Adrenal gland (tissue), 12 donors: ENCODE data around the gene ANKRD28. TPM values are rescaled to one million over a fixed set of nuclear protein-coding genes. Genes with fewer than 3 reads are reported as not detected.

Experiments used
- DNase-seq, 7 donors: peaks; one replicate each; pipeline ENCODE4 v3.0.0-alpha.2; 2019 to 2020
- H3K27ac ChIP-seq, 5 donors: fragments of 200-600 bp; sonication (generic) in 4 of 5; 1 replicate in 3 of 5; 2 replicates in 2 of 5; pipeline versions ENCODE4 v1.5.1 to v1.8.0; 2016 to 2020; ENCODE audit warnings: mild to moderate bottlenecking in 1 of 5
- H3K27me3 ChIP-seq: fragments of 200-600 bp; 2 replicates; pipeline ENCODE4 v1.8.0; 2021
- H3K36me3 ChIP-seq, 2 donors: fragments of 200-600 bp; replicated peaks in 1 of 2; 1 replicate in 1 of 2; 2 replicates in 1 of 2; pipeline versions ENCODE4 v1.5.1 to v1.8.0; 2018 to 2022
- H3K4me1 ChIP-seq, 2 donors: fragments of 200-600 bp; replicated peaks in 1 of 2; 1 replicate in 1 of 2; 2 replicates in 1 of 2; pipeline versions ENCODE4 v1.5.1 to v1.8.0; 2018 to 2021
- H3K4me3 ChIP-seq, 4 donors: fragments of 200-600 bp; sonication (generic) in 3 of 4; one replicate each; pipeline ENCODE4 v1.5.1; 2016 to 2018
- H3K9me3 ChIP-seq, 3 donors: fragments of 200-600 bp; sonication (generic) in 1 of 3; replicated peaks in 1 of 3; 1 replicate in 2 of 3; 2 replicates in 1 of 3; pipeline versions ENCODE4 v1.5.1 to v1.8.0; 2016 to 2021
- CTCF ChIP-seq, 6 experiments: fragments of 450-650 bp in 4 of 6; fragments of 200-600 bp in 2 of 6; sonication (generic) in 1 of 6; IDR thresholded peaks; 1 replicate in 5 of 6; 2 replicates in 1 of 6; pipeline versions ENCODE4 v1.5.1 to v1.8.0; 2016 to 2021; ENCODE audit warnings: antibody characterized with exemption in 6 of 6, mild to moderate bottlenecking in 2 of 6, moderate library complexity in 1 of 6
- POLR2A ChIP-seq, 2 donors: fragments of 450-650 bp; IDR thresholded peaks; one replicate each; pipeline ENCODE4 v1.6.1; 2017; ENCODE audit warnings: antibody characterized with exemption in 2 of 2, mild to moderate bottlenecking in 2 of 2, moderate library complexity in 1 of 2
- WGBS, 4 donors: extraction: QIAGEN DNeasy Blood & Tissue Kit in 2 of 4; methylation state at CpG; one replicate each; pipeline versions ENCODE4 v1.1.5 to v1.1.7; 2013 to 2017; 5-methylcytosine and 5-hydroxymethylcytosine counted together
- intact Hi-C, 2 donors: fragments of 100-400 bp; cut with DNase I; formaldehyde crosslinking; loops; one replicate each; pipeline versions ENCODE4 v1.14.1 to v1.15.0; 2022 to 2023
- polyA plus RNA-seq, 3 donors: library from polyadenylated mRNA; stranded (reverse); fragments of 200-250 nt in 2 of 3; fragments of 350-450 nt in 1 of 3; fragmentation: Illumina TruSeq in 1 of 3; extraction: RNeasy Lipid Tissue Mini Kit (QIAGEN cat#74804) in 1 of 3; gene quantifications; one replicate each; pipeline ENCODE4 v1.2.3, GENCODE V29; 2013 to 2014
- total RNA-seq, 9 donors: library from RNA; depleted of rRNA in 4 of 9; stranded (reverse); fragments of >200 nt in 4 of 9; fragments of 120-200 nt in 1 of 9; fragmentation: NEBNext Ultra II Directional in 1 of 9; extraction: Animal tissue kit (Norgen Biotek cat#: 25700) in 1 of 9; gene quantifications; one replicate each; pipeline versions ENCODE4 v1.1.0 to v1.2.4, GENCODE V29; 2013 to 2023
- donor health status: healthy with polysubstance abuse.
- donor health status: Bipolar disorder and iron deficiency.
- donor health status: DM: yes; HTN: yes; CAD: no.
- donor health status: DM: no; HTN: no; CAD: no.
- donor health status: DM: no; HTN: no; CAD: no.
- donor health status: DM: yes; HTN: yes; CAD: no.

The ANKRD28 gene
- total and polyA plus RNA-seq, 12 donors = 11.0 to 71.7 (median 34.5) TPM

GRCh38 chr3:15645740-15646501 is 151.9 kb downstream of the ANKRD28 start:
- Histone ChIP-seq H3K36me3 (no peaks in the 10 kb centered on the region), H3K27me3 (no peaks in the 10 kb centered on the region), H3K9me3 (no peaks in the 10 kb centered on the region), H3K4me1 (peaks cover 18 to 29% of the 10 kb centered on the region in 2 donors), H3K4me3 (no peak overlapping the region), H3K27ac (peak overlapping the region in 4 of 5 donors; percentile 47 to 87 (median 78))
- no peak for TF ChIP-seq CTCF (IDR thresholded peaks at IDR 0.05)
- no peak for TF ChIP-seq POLR2A (IDR thresholded peaks at IDR 0.05)
- intact Hi-C loops = no loop called here
- DNase-seq = peak; percentile 83 to 95 (median 88)
- WGBS, 4 donors = 38 to 50% (median 48%) methylated on average over 18 of the region's 18 CpGs

GRCh38 chr3:15645246-15645645 is 152.5 kb downstream of the ANKRD28 start:
- no peaks in the 10 kb centered on the region for H3K9me3 ChIP-seq
- DNase-seq = no peak
- peak overlapping the region in 4 of 5 donors; percentile 47 to 87 (median 78) for H3K27ac ChIP-seq
- WGBS, 4 donors = 94 to 97% (median 95%) methylated on average over 4 to 6 of the region's 6 CpGs
- no peak overlapping the region for H3K4me3 ChIP-seq
- no peaks in the 10 kb centered on the region for H3K27me3 ChIP-seq
- intact Hi-C loops = no loop called here
- peaks cover 18 to 29% of the 10 kb centered on the region in 2 donors for H3K4me1 ChIP-seq
- TF ChIP-seq POLR2A (IDR thresholded peaks at IDR 0.05) (no peak), CTCF (IDR thresholded peaks at IDR 0.05) (no peak)
- no peaks in the 10 kb centered on the region for H3K36me3 ChIP-seq

GRCh38 chr3:15638891-15639262 is 158.9 kb downstream of the ANKRD28 start:
- WGBS, 4 donors = 93 to 98% (median 96%) methylated on average over 1 of the region's 1 CpG

More at GRCh38 chr3:15638891-15639262, 158.9 kb downstream of the ANKRD28 start:
- no peaks in the 10 kb centered on the region for H3K36me3 ChIP-seq
- TF ChIP-seq CTCF (IDR thresholded peaks at IDR 0.05) (no peak), POLR2A (IDR thresholded peaks at IDR 0.05) (no peak)
- no peaks in the 10 kb centered on the region for H3K27me3 ChIP-seq
- no peak for DNase-seq
- no peaks in the 10 kb centered on the region for H3K9me3 ChIP-seq
- peaks cover 25% of the 10 kb centered on the region in 2 donors for H3K4me1 ChIP-seq
- no peak overlapping the region for H3K4me3 ChIP-seq
- intact Hi-C loops = loop anchor here in 1 of 2 donors (10.0 kb wide), 1 partner anchor 606 kb away; no protein-coding TSS in a partner anchor
- H3K27ac ChIP-seq = no peak overlapping the region
